WERI-Rb-1 (cell line): ENCODE data around the gene CALCOCO1.

ENCODE experiments used
- DNase-seq: peaks from one replicate; pipeline ENCODE4 v3.0.0-alpha.2; 2020
- H3K27ac ChIP-seq: fragments of 250-450 bp; sonication (Bioruptor Pico); 2 replicates; pipeline ENCODE4 v1.5.1; 2020; ENCODE audit warnings: mild to moderate bottlenecking, moderate library complexity
- H3K27me3 ChIP-seq: fragments of 250-450 bp; sonication (Bioruptor Pico); 2 replicates; pipeline ENCODE4 v1.5.1; 2021; ENCODE audit warnings: mild to moderate bottlenecking, low read depth, moderate library complexity; ENCODE audit not compliant: insufficient read depth, severe bottlenecking
- H3K36me3 ChIP-seq: fragments of 250-450 bp; sonication (Bioruptor Pico); 2 replicates; pipeline ENCODE4 v1.5.1; 2020; ENCODE audit warnings: mild to moderate bottlenecking, moderate library complexity
- H3K4me3 ChIP-seq: 2 replicates; pipeline ENCODE4 v1.5.1; 2011; ENCODE audit warnings: low read depth, mild to moderate bottlenecking, control low read depth, low read length
- H3K9me3 ChIP-seq: fragments of 250-450 bp; sonication (Bioruptor Pico); 2 replicates; pipeline ENCODE4 v1.5.1; 2021; ENCODE audit warnings: mild to moderate bottlenecking, moderate library complexity; ENCODE audit not compliant: severe bottlenecking
- CTCF ChIP-seq: IDR thresholded peaks from 2 replicates; pipeline ENCODE4 v1.5.1; 2011; ENCODE audit warnings: low read depth, mild to moderate bottlenecking, control low read depth, inconsistent platforms, low read length

Gene CALCOCO1

GRCh38 chr12:53706080-53706479, 21.2 kb downstream of the CALCOCO1 start:
- no peak overlapping the region for H3K27ac ChIP-seq
- no peak for TF ChIP-seq CTCF
- H3K9me3 ChIP-seq, result no peaks in the 10 kb centered on the region
- no peaks in the 10 kb centered on the region for H3K27me3 ChIP-seq
- H3K36me3 ChIP-seq, result no peaks in the 10 kb centered on the region
- DNase-seq, result peak; percentile 36
- no peak overlapping the region for H3K4me3 ChIP-seq

GRCh38 chr12:53703756-53704155, 23.5 kb downstream of the CALCOCO1 start:
- TF ChIP-seq CTCF, result no peak
- H3K27me3 ChIP-seq, result no peaks in the 10 kb centered on the region
- DNase-seq, result no peak
- H3K4me3 ChIP-seq, result no peak overlapping the region
- H3K27ac ChIP-seq, result no peak overlapping the region
- H3K9me3 ChIP-seq, result no peaks in the 10 kb centered on the region
- no peaks in the 10 kb centered on the region for H3K36me3 ChIP-seq

- no peaks in the 10 kb centered on the region for H3K36me3 ChIP-seq
- peak; percentile 94 for TF ChIP-seq CTCF
- no peaks in the 10 kb centered on the region for H3K27me3 ChIP-seq
- peak overlapping the region; percentile 46 for H3K27ac ChIP-seq
- no peak overlapping the region for H3K4me3 ChIP-seq
- peak; percentile 88 for DNase-seq
- H3K9me3 ChIP-seq, result no peaks in the 10 kb centered on the region
These were observed 25.6 kb downstream of the CALCOCO1 start for GRCh38 chr12:53701518-53702264.

- H3K4me3 ChIP-seq, result no peak overlapping the region
- TF ChIP-seq CTCF, result no peak
- H3K27ac ChIP-seq, result peak overlapping the region; percentile 43
- DNase-seq, result peak; percentile 41
- no peaks in the 10 kb centered on the region for H3K9me3 ChIP-seq
- no peaks in the 10 kb centered on the region for H3K27me3 ChIP-seq
- H3K36me3 ChIP-seq, result no peaks in the 10 kb centered on the region
These were observed 26.7 kb downstream of the CALCOCO1 start for GRCh38 chr12:53700567-53700966.

GRCh38 chr12:53699678-53700025, 27.6 kb downstream of the CALCOCO1 start:
- no peaks in the 10 kb centered on the region for H3K9me3 ChIP-seq
- no peak for TF ChIP-seq CTCF
- DNase-seq, result no peak
- no peak overlapping the region for H3K27ac ChIP-seq
- no peaks in the 10 kb centered on the region for H3K36me3 ChIP-seq
- no peaks in the 10 kb centered on the region for H3K27me3 ChIP-seq
- H3K4me3 ChIP-seq, result no peak overlapping the region

- no peak for TF ChIP-seq CTCF
- Histone ChIP-seq H3K4me3 (no peak overlapping the region), H3K9me3 (no peaks in the 10 kb centered on the region), H3K36me3 (no peaks in the 10 kb centered on the region), H3K27me3 (no peaks in the 10 kb centered on the region), H3K27ac (no peak overlapping the region)
- no peak for DNase-seq
These were observed 28.1 kb downstream of the CALCOCO1 start for GRCh38 chr12:53698948-53699677.
